Stimulated activated CD8-positive, alpha-beta memory T cell treated with anti-CD3 and anti-CD28 coated beads, Interleukin-4, amount 100 ng/mL, for 24 hours (primary cell): ENCODE results near the gene MRPL52.

Experiments used
- DNase-seq: peaks from one replicate; pipeline ENCODE4 v3.0.0-alpha.2; 2020; ENCODE audit warnings: low read depth

The MRPL52 gene

GRCh38 chr14:22883173-22883976, 53.7 kb downstream of the MRPL52 start, which contains the start of gene REM2:
REM2 (plus strand) TSS chr14:22883222; CDS start chr14:22883288, 66 bp downstream.
- DNase-seq = no peak

GRCh38 chr14:22884076-22884737, 54.5 kb downstream of the MRPL52 start:
- no peak for DNase-seq
